DND-41 (cell line): Measurements from ENCODE around the gene CPT1C.

ENCODE experiments used
- ATAC-seq: fragments of 200-7000 bp; cut with Tn5 transposase; 3 replicates; pipeline ENCODE4 v1.9.1; 2021; ENCODE audit warnings: low read depth; ENCODE audit not compliant: insufficient read depth
- DNase-seq: peaks from one replicate; pipeline ENCODE4 v3.0.0-alpha.2; 2020
- H2AFZ ChIP-seq: 2 replicates; pipeline ENCODE4 v1.6.0; 2012; ENCODE audit warnings: low read depth, low read length
- H3K27ac ChIP-seq: 2 replicates; pipeline ENCODE4 v1.5.1; 2012; ENCODE audit warnings: low read length, inconsistent platforms
- H3K27me3 ChIP-seq: fragments of 200-600 bp; sonication (generic); 2 replicates; pipeline ENCODE4 v1.6.0; 2012; ENCODE audit warnings: low read length, mild to moderate bottlenecking, inconsistent platforms; ENCODE audit not compliant: insufficient read depth, poor library complexity
- H3K36me3 ChIP-seq: 2 replicates; pipeline ENCODE4 v1.5.1; 2012; ENCODE audit warnings: low read length, inconsistent platforms; ENCODE audit not compliant: insufficient read depth
- H3K4me1 ChIP-seq: 2 replicates; pipeline ENCODE4 v1.5.1; 2012; ENCODE audit warnings: mild to moderate bottlenecking, low read length; ENCODE audit not compliant: insufficient read depth
- H3K4me2 ChIP-seq: 2 replicates; pipeline ENCODE4 v1.6.0; 2012; ENCODE audit warnings: mild to moderate bottlenecking, moderate library complexity, low read length, inconsistent platforms; ENCODE audit not compliant: insufficient read depth
- H3K4me3 ChIP-seq, 2 experiments: fragments of 200-600 bp in 1 of 2; shearing (Covaris generic) in 1 of 2; 2 replicates each; pipeline ENCODE4 v1.5.1; 2012 to 2016; ENCODE audit warnings: inconsistent platforms in 2 of 2, low read length in 2 of 2, mild to moderate bottlenecking in 2 of 2, low read depth in 1 of 2, moderate library complexity in 1 of 2
- H3K79me2 ChIP-seq: 2 replicates; pipeline ENCODE4 v1.6.0; 2012; ENCODE audit warnings: low read length, inconsistent platforms; ENCODE audit not compliant: insufficient read depth
- H3K9ac ChIP-seq: 2 replicates; pipeline ENCODE4 v1.6.0; 2012; ENCODE audit warnings: low read depth, mild to moderate bottlenecking, inconsistent platforms, low read length, moderate library complexity
- H3K9me3 ChIP-seq: 2 replicates; pipeline ENCODE4 v1.5.1; 2012; ENCODE audit warnings: low read length, moderate library complexity, mild to moderate bottlenecking, inconsistent platforms; ENCODE audit not compliant: insufficient read depth, severe bottlenecking
- H4K20me1 ChIP-seq: 2 replicates; pipeline ENCODE4 v1.6.0; 2012; ENCODE audit warnings: low read length; ENCODE audit not compliant: insufficient read depth
- EZH2 ChIP-seq: IDR thresholded peaks from 3 replicates; pipeline ENCODE4 v1.6.1; 2012; ENCODE audit warnings: borderline replicate concordance, low read depth, mild to moderate bottlenecking, moderate library complexity, low read length, inconsistent platforms; ENCODE audit not compliant: severe bottlenecking
- TF ChIP-seq, protein P1 (sequence below): IDR thresholded peaks from 2 replicates; pipeline ENCODE4 v1.5.1; 2012; ENCODE audit warnings: borderline replicate concordance, low read length, moderate library complexity, mild to moderate bottlenecking; ENCODE audit not compliant: poor library complexity, severe bottlenecking; ENCODE audit errors: extremely low read depth

Gene CPT1C

DNA sequence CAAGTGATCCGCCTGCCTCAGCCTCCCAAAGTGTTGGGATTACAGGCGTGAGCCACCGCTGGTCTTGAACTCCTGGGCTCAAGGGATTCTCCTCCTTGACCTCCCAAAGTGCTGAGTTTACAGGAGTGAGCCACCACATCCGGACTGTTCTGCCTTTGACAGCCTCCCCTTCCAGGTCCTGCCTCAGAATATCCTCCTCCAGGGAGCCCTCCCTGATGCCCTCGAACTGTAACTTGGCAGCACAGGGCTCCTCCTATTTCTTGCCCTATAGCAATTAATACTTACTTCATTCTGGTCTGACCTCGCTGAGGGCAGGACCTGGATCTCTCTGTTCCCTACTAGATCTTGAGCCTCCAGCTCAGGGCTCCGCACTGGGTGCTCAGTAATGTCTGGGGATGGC lies 5.9 kb downstream of the CPT1C start:
- no peak overlapping the region for H3K4me2 ChIP-seq
- no peaks in the 10 kb centered on the region for H3K4me1 ChIP-seq
- H3K4me3 ChIP-seq: no peak overlapping the region
- no peak overlapping the region for H3K27ac ChIP-seq
- no peak overlapping the region for H3K9ac ChIP-seq
- no peaks in the 10 kb centered on the region for H4K20me1 ChIP-seq
- H2AFZ ChIP-seq: no peak overlapping the region
- DNase-seq: no peak
- H3K9me3 ChIP-seq: no peaks in the 10 kb centered on the region
- no peak for TF ChIP-seq EZH2
- TF ChIP-seq, protein P1, sequence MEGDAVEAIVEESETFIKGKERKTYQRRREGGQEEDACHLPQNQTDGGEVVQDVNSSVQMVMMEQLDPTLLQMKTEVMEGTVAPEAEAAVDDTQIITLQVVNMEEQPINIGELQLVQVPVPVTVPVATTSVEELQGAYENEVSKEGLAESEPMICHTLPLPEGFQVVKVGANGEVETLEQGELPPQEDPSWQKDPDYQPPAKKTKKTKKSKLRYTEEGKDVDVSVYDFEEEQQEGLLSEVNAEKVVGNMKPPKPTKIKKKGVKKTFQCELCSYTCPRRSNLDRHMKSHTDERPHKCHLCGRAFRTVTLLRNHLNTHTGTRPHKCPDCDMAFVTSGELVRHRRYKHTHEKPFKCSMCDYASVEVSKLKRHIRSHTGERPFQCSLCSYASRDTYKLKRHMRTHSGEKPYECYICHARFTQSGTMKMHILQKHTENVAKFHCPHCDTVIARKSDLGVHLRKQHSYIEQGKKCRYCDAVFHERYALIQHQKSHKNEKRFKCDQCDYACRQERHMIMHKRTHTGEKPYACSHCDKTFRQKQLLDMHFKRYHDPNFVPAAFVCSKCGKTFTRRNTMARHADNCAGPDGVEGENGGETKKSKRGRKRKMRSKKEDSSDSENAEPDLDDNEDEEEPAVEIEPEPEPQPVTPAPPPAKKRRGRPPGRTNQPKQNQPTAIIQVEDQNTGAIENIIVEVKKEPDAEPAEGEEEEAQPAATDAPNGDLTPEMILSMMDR: no peak
- no peaks in the 10 kb centered on the region for H3K27me3 ChIP-seq
- H3K79me2 ChIP-seq: no peaks in the 10 kb centered on the region
- H3K36me3 ChIP-seq: no peaks in the 10 kb centered on the region
- no peak for ATAC-seq

DNA sequence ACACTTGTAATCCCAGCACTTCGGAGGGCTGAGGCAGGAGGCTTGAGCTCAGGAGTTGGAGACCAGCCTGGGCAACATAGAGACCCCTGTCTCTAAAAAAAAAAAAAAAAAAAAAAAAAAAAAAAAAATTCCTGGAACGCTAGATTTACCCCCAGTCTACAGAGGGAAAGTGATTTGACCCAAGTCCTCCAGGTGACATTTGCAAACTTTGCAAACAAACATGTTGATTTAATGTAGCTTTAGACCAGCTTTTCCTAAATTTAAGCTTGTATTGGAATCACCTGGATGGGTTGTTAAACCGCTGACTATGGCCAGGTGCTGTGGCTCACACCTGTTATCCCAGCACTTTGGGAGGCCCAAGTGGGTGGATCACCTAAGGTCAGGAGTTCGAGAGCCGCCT lies 8.4 kb downstream of the CPT1C start:
- H3K9me3 ChIP-seq: no peaks in the 10 kb centered on the region
- no peaks in the 10 kb centered on the region for H3K79me2 ChIP-seq
- H3K4me3 ChIP-seq: no peak overlapping the region
- no peaks in the 10 kb centered on the region for H3K36me3 ChIP-seq
- H4K20me1 ChIP-seq: no peaks in the 10 kb centered on the region
- H3K27ac ChIP-seq: no peak overlapping the region
- no peaks in the 10 kb centered on the region for H3K27me3 ChIP-seq
- H3K4me1 ChIP-seq: no peaks in the 10 kb centered on the region
- DNase-seq (no peak), ATAC-seq (no peak)
- H2AFZ ChIP-seq: no peak overlapping the region
- H3K9ac ChIP-seq: no peak overlapping the region
- TF ChIP-seq, protein P1: no peak
- no peak for TF ChIP-seq EZH2
- no peak overlapping the region for H3K4me2 ChIP-seq

DNA sequence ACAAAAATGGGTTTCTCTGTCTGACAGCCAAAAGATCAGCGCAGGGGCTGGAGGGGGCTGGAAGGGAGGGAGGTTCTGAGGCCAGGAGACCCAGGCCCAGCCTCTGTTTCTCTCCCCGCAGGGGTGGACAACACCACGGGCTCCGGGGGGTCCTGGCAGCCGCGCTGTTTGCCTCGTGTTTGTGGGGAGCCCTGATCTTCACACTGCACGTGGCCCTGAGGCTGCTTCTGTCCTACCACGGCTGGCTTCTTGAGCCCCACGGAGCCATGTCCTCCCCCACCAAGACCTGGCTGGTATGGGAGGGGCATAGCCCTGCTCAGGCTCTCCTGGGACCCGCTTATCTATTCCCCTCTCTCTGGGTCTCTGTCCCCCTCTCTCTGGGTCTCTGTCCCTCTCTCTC lies 9.6 kb downstream of the CPT1C start:
- TF ChIP-seq EZH2: no peak
- TF ChIP-seq, protein P1: no peak
- Histone ChIP-seq H3K9me3 (no peaks in the 10 kb centered on the region), H3K4me2 (no peak overlapping the region), H3K4me1 (no peaks in the 10 kb centered on the region), H3K36me3 (no peaks in the 10 kb centered on the region), H3K27me3 (no peaks in the 10 kb centered on the region), H4K20me1 (no peaks in the 10 kb centered on the region), H2AFZ (no peak overlapping the region), H3K4me3 (no peak overlapping the region), H3K9ac (no peak overlapping the region), H3K27ac (no peak overlapping the region), H3K79me2 (no peaks in the 10 kb centered on the region)
- no peak for DNase-seq
- ATAC-seq: 0 out of 3 replicates have a peak, but pooled peaks have one; percentile 14

DNA sequence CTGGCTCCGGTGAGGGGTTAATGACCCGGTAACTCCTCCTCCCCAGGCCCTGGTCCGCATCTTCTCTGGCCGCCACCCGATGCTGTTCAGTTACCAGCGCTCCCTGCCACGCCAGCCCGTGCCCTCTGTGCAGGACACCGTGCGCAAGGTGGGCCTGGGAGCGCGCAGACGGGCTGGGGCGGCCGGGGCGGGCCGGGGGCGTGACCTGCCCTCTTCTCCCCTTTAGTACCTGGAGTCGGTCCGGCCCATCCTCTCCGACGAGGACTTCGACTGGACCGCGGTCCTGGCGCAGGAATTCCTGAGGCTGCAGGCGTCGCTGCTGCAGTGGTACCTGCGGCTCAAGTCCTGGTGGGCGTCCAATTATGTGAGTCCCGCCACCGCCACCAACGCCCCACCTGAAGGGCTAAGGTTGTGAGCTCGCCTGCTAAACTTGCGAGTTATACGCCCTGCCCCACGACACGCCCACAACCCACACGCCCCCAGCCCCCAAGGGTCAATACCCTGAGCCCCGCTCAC lies 10.4 kb downstream of the CPT1C start:
- Histone ChIP-seq H3K27ac (no peak overlapping the region), H4K20me1 (no peaks in the 10 kb centered on the region), H3K9me3 (no peaks in the 10 kb centered on the region), H3K4me2 (no peak overlapping the region), H3K79me2 (no peaks in the 10 kb centered on the region), H3K36me3 (no peaks in the 10 kb centered on the region), H3K9ac (no peak overlapping the region), H2AFZ (no peak overlapping the region), H3K27me3 (no peaks in the 10 kb centered on the region), H3K4me1 (no peaks in the 10 kb centered on the region), H3K4me3 (no peak overlapping the region)
- TF ChIP-seq EZH2: no peak
- TF ChIP-seq, protein P1: no peak
- ATAC-seq (no peak), DNase-seq (no peak)
